22Rv1 (cell line): ENCODE data around the gene APBA2.
"Not testable (repeated sequence)": the region's sequence is repeated elsewhere in the genome, so short reads cannot be mapped to it uniquely, and the experiment has no call there.

Experiments used
- ZFX ChIP-seq: fragments of 450-650 bp; IDR thresholded peaks from 2 replicates; pipeline ENCODE4 v1.6.1; 2017; ENCODE audit warnings: antibody characterized with exemption, borderline replicate concordance
- TF ChIP-seq, protein P1 (sequence below): fragments of 450-650 bp; IDR thresholded peaks from 2 replicates; pipeline ENCODE4 v1.5.1; 2017; ENCODE audit warnings: mild to moderate bottlenecking

GRCh38 chr15:28848521-28848920, 37.3 kb upstream of the APBA2 start, which contains the start of gene GOLGA6L7:
- TF ChIP-seq, protein P1, sequence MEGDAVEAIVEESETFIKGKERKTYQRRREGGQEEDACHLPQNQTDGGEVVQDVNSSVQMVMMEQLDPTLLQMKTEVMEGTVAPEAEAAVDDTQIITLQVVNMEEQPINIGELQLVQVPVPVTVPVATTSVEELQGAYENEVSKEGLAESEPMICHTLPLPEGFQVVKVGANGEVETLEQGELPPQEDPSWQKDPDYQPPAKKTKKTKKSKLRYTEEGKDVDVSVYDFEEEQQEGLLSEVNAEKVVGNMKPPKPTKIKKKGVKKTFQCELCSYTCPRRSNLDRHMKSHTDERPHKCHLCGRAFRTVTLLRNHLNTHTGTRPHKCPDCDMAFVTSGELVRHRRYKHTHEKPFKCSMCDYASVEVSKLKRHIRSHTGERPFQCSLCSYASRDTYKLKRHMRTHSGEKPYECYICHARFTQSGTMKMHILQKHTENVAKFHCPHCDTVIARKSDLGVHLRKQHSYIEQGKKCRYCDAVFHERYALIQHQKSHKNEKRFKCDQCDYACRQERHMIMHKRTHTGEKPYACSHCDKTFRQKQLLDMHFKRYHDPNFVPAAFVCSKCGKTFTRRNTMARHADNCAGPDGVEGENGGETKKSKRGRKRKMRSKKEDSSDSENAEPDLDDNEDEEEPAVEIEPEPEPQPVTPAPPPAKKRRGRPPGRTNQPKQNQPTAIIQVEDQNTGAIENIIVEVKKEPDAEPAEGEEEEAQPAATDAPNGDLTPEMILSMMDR, result not testable (repeated sequence)
- TF ChIP-seq ZFX, result not testable (repeated sequence)
